HG03108 (cell line): ENCODE results near the gene SHLD2.
"Not testable (repeated sequence)": the region's sequence is repeated elsewhere in the genome, so short reads cannot be mapped to it uniquely, and the experiment has no call there.

Experiments used
- ATAC-seq: cut with Tn5 transposase; IDR thresholded peaks from one replicate; pipeline ENCODE4 v1.9.1; 2021; ENCODE audit warnings: moderate library complexity; ENCODE audit not compliant: unreplicated experiment

The SHLD2 gene

GRCh38 chr10:87142230-87143108 is 47.5 kb downstream of the SHLD2 start:
- not testable (repeated sequence) for ATAC-seq

GRCh38 chr10:87143109-87143418 is 48.1 kb downstream of the SHLD2 start:
- ATAC-seq = not testable (repeated sequence)

DNA sequence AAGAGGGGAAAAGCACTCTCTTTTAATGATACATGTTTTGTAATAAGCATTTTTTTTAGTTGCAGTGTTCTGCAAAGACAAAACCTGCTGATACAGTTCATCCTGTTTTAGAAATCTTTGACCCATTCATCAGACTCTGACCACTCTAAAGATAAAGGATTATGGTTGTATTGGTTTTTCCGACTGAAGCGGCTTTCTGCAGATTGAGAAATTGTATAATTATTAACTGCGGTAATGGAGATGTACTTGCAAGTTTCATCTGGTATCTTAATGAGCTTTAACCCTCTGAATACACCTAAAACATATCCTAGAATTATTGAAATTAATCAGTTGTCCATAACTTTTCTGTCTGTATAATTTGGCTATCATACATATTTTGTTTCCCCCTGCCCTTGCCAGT is 50.6 kb downstream of the SHLD2 start:
- not testable (repeated sequence) for ATAC-seq

DNA sequence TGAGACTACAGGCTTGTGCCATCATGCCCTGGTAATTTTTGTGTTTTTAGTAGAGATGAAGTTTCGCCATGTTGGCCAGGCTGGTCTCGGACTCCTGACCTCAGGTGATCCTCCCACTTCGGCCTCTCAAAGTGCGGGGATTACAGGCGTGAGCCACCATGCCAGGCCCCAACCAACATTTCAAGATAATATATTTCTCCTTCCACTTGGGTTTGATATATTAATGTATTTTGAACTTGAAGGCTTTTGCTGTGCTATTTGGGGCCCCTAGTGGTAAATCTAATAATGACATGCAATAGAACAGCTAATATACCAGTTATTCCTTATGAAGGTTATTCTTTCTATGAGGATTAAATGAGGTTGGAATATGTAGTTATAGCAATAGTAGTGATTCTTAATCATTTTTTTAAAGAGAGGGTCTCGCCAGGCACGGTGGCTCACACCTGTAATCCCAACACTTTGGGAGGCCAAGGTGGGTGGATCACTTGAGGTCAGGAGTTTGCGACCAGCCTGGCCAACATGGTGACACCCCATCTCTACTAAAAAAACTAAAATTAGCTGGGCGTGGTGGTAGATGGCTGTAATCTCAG is 54.1 kb downstream of the SHLD2 start:
- ATAC-seq = not testable (repeated sequence)

DNA sequence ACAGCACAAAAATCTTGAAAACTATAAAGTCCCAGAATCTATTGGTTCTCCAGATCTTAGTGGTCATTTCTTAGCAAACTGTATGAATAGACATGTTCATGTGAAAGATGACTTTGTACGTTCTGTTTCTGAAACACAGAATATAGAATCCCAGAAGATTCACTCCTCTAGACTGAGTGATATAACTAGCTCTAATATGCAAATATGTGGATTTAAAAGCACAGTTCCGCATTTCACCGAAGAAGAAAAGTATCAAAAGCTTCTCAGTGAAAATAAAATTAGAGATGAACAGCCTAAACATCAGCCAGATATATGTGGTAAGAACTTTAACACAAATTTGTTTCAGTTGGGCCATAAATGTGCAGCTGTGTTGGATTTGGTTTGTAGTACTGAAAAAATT is 56.5 kb downstream of the SHLD2 start:
- ATAC-seq = not testable (repeated sequence)

DNA sequence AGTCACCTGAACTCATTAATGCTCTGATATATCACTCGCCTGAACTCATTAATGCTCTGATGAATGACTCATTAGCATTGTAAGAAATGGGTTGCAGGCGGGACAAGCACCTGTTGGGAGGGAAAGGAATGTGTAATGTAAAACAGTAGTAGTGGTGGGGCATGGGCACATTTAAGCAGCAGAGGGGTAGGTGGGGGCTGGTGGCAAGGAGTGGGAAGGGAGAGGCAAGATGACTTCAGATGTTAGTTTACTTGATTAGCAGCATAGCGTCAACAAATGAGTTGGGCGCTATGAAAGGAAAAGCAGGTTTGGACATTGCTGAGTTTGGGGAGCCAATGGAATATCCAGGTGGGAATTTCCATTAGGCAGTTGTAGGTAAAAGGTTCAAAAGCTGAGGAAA is 61.8 kb downstream of the SHLD2 start:
- ATAC-seq = not testable (repeated sequence)

DNA sequence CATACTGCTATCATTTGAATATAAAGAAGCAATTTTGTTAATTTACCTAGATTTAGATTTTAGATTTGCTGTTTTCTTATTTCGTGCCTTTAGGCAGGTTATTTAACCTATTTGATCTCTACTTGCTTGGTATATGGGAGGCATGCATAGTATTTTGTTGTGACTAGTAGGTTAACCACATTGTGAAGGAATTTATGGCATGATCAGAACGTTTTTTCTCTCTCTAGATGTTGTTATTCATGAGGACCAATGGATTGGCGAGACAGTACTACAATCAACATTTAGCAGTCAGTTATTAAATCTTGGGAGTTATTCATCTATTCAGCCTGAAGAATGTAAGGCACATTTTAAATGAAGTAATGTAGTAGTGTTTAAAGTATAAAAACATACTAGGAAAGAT is 62.8 kb downstream of the SHLD2 start:
- not testable (repeated sequence) for ATAC-seq

- not testable (repeated sequence) for ATAC-seq
Observed at GRCh38 chr10:87162703-87163293, 67.8 kb downstream of the SHLD2 start.

DNA sequence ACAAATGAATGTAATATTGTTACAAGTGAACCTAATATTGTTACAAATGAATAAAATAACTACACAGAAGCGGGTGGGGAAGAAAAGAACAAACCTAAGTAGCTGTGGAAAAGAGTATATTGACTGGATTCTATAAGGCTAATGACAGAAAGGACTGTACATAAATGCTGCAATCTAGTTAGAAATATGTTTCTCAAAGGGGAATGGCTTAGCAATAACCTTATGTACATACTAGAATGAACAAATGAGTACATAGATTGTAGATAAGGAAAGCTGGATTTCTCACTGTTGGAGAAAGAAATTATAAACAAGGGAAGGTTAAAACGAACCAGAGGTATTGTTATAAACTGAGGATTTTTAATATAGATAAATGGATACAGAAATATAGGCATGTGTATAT is 68.4 kb downstream of the SHLD2 start:
- not testable (repeated sequence) for ATAC-seq

GRCh38 chr10:87169857-87170256 is 74.9 kb downstream of the SHLD2 start:
- not testable (repeated sequence) for ATAC-seq

DNA sequence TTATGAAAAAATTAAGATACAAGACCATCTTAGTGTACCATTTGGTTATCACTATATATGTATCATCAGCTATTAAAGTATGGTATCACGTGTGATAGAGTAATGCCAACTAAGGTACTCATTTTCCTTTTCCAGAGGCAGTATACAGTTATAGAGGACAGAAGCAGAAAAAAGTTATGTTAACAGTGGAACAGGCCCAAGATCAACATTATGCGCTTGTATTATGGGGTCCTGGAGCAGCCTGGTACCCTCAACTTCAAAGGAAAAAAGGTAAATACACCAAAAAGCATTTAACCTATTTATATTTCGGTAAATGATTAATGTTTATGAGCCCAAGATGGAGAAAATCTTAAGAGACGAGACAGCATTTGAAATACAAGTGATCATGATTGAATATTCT is 75.7 kb downstream of the SHLD2 start:
- not testable (repeated sequence) for ATAC-seq

GRCh38 chr10:87171670-87172069 is 76.7 kb downstream of the SHLD2 start:
- not testable (repeated sequence) for ATAC-seq

- ATAC-seq = not testable (repeated sequence)
Observed at GRCh38 chr10:87172178-87172577, 77.2 kb downstream of the SHLD2 start.

GRCh38 chr10:87177587-87177986 is 82.6 kb downstream of the SHLD2 start:
- ATAC-seq = not testable (repeated sequence)

GRCh38 chr10:87184421-87184820 is 89.4 kb downstream of the SHLD2 start:
- not testable (repeated sequence) for ATAC-seq

GRCh38 chr10:87186016-87186415 is 91.0 kb downstream of the SHLD2 start:
- not testable (repeated sequence) for ATAC-seq

GRCh38 chr10:87187573-87187972 is 92.6 kb downstream of the SHLD2 start:
- not testable (repeated sequence) for ATAC-seq

DNA sequence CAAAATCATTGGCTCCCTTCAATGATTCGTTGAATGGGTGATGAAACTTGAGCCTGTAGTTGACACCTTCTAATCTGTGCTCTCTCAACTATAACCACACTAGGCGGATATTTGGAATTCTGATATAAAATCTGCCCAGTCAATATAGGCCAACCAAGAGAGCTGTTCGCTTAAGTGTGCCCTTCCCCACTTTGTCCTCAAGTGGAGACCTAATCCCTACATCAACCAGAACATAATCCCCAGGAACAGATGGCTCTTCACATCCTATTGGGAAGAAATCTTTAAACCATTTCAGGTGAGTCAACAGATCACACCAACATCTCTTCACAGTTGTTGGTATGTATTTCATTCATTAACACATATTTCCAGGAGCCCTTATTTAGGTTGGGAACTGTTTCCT is 96.8 kb downstream of the SHLD2 start:
- ATAC-seq = not testable (repeated sequence)

DNA sequence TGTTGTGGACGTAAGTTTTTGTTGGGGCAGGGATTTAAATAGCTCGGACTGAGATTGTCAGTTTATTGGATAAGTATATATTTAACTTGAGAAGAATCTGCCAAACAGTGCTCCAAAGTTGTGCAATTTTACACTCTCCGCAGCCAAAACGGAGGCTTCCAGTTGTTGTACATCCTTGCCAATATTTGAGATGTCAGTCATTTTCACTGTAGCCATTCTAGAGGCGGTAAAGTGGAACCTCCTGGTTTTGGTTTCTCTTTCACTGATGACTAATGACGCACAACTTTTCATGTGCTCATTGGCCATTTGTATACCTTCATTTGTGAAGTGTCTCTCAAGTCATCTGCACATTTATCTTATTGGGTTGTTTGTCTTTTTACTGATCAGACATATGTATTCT is 105.9 kb downstream of the SHLD2 start:
- ATAC-seq = peak; percentile 57

GRCh38 chr10:87204801-87205200 is 109.8 kb downstream of the SHLD2 start:
- not testable (repeated sequence) for ATAC-seq

GRCh38 chr10:87206922-87207321 is 111.9 kb downstream of the SHLD2 start:
- ATAC-seq = not testable (repeated sequence)

GRCh38 chr10:87210309-87210708 is 115.3 kb downstream of the SHLD2 start:
- not testable (repeated sequence) for ATAC-seq
